Stimulated activated CD8-positive, alpha-beta memory T cell treated with anti-CD3 and anti-CD28 coated beads, Interleukin-4, amount 100 ng/mL, for 1 hour (primary cell): ENCODE results near the gene LRRC32.

ENCODE experiments used
- DNase-seq, 2 donors: peaks; one replicate each; pipeline ENCODE4 v3.0.0-alpha.2; 2020; ENCODE audit warnings: low read depth in 2 of 2, low spot score in 1 of 2

LRRC32 gene, protein sequence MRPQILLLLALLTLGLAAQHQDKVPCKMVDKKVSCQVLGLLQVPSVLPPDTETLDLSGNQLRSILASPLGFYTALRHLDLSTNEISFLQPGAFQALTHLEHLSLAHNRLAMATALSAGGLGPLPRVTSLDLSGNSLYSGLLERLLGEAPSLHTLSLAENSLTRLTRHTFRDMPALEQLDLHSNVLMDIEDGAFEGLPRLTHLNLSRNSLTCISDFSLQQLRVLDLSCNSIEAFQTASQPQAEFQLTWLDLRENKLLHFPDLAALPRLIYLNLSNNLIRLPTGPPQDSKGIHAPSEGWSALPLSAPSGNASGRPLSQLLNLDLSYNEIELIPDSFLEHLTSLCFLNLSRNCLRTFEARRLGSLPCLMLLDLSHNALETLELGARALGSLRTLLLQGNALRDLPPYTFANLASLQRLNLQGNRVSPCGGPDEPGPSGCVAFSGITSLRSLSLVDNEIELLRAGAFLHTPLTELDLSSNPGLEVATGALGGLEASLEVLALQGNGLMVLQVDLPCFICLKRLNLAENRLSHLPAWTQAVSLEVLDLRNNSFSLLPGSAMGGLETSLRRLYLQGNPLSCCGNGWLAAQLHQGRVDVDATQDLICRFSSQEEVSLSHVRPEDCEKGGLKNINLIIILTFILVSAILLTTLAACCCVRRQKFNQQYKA

GRCh38 chr11:76670485-76671236, at the start of gene LRRC32:
Gene LRRC32, minus strand, starts transcription at chr11:76670747. Its CDS starts 4,793 bp downstream, at chr11:76665954.
- no peak for DNase-seq

DNA sequence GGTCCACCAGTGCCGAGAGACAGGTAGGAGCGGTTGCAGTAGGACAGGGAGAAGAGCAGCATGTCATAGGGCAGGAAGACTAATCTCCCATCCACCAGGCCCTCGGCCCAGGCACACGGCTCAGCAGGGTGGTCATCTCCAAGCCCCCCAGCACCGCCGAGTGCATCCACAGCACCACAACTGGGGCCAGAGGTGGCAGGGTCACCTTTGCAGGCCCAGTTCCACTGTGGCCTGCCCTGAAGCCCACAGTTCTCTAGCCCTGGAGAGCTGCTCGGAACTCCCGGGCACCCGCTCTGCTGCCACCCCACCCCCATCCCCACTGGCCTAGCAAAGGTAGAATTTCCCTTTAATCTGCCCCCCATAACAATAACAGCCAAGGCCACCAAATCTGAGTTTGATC, 49.1 kb upstream of the LRRC32 start:
- DNase-seq: no peak

- DNase-seq: no peak
These were observed 48.7 kb upstream of the LRRC32 start for GRCh38 chr11:76719281-76719680.

DNA sequence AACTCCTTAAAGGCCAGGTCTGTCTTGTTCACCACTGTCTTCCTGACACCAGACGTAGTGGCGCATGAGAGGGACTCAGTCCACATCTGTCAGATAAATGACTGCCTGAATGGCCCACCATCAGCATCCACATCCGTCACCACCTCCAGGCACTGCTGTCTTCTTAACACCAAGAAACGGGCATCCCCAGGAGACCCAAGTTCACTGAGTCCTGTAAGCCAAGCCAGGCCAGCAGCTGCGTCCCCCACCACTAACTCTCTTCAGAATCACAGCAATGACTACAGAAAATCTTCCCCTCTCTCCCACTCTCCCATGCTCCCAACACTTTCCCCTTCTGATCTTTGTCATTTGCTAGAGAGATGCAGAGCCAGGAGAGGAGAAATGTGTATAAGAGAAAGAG, 47.3 kb upstream of the LRRC32 start:
- no peak for DNase-seq

GRCh38 chr11:76717369-76717768, 46.8 kb upstream of the LRRC32 start:
- DNase-seq: no peak

DNA sequence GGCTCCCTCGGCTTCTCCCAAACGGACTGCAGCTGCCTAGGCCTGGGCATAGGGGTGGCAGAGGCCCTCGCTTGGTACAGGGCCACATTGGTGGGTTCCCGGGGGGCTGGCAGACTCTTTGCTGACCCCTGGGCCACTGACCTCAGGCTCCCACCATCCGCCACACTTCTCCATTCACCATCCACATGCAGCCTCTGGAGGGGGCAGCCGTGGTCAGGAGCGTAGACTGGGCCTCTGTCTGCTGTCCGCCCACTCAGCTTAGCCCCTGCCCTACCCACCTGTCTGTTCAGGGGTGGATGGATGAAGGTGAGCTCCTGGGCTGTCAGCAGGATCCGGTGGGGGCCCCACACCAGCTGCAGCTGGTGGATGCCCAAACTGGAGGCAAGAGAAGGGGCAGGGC, 45.7 kb upstream of the LRRC32 start:
- DNase-seq: no peak

DNA sequence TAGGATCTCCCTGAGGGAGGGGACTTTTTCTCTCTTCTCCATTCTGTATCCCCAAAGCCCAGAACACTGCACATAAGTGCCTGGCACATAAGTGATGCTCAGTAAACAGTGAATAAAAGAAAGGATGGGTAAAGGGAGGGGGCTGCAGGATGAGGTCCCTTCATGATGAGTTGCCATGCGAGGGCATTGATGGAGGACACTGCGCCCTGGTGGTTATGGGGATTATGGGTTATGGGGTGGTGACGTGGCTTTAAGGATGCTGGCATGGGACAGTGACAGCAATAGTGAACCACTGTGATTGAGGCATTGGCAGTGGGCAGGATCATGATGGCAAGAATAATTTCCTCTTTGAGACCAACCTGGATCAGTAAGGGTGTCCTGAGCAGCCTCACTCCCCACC, 43.9 kb upstream of the LRRC32 start:
- DNase-seq: no peak

DNA sequence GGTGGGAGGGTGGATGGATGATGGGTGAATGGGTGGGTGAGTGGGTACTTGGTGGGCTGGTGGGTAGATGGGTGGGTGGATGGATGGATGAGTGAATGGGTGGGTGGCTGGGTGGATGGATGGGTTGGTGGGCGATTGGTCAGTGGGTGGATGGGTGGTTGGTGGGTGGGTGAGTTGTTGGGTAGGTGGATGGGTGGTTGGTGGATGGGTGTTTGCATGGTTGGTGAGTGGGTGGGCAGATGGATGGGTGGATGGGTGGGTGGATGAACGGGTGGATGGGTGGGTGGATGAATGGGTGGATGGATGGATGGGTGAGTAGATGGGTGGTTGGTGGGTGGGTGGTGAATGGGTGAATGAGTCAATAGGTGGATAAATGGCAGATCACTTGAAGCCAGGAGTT, 43.0 kb upstream of the LRRC32 start:
- no peak for DNase-seq

- no peak for DNase-seq
These were observed 41.6 kb upstream of the LRRC32 start for GRCh38 chr11:76712125-76712524.

DNA sequence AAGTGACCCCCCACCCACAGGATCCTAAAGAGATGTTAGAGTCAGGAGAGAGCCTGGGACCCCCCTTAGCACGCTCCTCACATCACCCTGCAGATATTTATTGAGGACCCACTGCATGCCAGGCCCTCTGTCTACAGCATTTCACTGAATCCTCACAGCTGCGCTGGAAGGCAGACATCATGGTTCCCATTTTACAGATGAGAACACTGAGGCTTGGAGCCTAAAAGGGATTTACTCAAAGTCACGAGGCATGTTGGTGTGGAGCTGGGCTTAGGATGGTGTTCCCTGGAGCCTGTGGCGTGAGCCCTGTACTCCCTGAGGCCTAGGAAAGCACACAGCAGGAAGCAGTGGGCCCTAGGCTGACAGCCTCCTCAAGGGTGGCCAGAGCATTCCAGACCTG, 39.2 kb upstream of the LRRC32 start:
- DNase-seq: no peak

- no peak for DNase-seq
These were observed 38.6 kb upstream of the LRRC32 start for GRCh38 chr11:76708972-76709660.

DNA sequence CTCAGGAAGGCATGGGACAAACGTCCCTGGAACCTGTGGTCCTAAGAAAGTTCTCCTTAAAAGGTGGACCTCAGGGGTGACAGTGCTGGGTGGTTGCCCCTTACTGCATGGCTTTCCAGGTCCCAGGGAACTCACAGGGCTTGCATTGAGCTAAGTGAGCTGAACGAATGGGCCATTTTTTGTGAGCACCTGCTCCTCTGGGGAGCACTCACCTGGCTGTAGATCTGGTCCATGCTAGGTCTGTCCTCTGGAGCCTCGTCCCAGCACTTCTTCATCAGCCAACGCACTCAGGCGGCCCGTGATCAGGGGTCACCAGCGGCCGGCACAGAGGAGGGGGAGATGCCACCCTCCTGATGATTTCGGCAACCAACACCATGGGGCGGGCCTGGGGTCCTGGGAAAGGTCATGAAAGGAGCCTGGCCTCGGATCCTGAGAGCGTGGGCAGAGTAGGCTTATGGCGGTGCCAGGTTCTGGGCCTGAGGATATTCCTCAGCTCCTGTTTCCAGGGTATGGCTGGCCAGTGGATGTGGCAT, 36.8 kb upstream of the LRRC32 start:
- no peak for DNase-seq

- DNase-seq: no peak
These were observed 36.1 kb upstream of the LRRC32 start for GRCh38 chr11:76706667-76707066.

DNA sequence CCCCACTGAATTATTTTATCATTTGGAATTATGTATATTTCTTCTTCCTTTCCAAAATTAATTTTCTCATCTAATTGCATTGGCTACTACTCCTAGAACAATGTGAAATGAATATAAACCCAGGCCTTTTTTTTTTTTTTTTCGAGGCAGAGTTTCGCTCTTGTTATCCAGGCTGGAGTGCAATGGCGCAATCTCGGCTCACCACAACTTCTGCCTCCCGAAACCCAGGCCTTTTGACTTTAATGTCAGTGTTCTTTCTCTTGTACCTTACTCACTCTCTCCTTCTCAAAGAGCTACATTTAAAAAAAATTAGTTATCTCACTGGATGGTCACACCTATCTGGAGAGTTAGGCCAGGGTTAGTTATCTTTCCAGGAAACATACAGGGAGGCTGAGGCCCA, 35.3 kb upstream of the LRRC32 start:
- DNase-seq: no peak

- DNase-seq: no peak
These were observed 33.8 kb upstream of the LRRC32 start for GRCh38 chr11:76704171-76704948.

DNA sequence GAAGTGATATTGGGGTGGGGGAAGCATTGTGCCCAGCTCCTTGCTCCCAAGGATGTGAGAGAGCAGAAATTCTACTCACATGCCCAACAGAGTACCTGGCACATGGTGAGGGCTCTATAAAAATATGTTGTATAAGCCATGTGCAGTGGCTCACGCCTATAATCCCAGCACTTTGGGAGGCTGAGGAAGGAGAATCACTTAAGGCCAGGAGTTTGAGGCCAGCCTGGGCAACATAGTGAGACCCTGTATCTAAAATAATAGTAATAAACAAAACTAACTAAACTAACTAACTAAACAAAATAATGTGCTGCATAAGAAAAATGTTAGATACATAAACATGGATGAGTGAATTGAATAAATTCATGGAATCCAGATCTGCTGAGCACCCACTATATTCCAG, 33.2 kb upstream of the LRRC32 start:
- DNase-seq: no peak

DNA sequence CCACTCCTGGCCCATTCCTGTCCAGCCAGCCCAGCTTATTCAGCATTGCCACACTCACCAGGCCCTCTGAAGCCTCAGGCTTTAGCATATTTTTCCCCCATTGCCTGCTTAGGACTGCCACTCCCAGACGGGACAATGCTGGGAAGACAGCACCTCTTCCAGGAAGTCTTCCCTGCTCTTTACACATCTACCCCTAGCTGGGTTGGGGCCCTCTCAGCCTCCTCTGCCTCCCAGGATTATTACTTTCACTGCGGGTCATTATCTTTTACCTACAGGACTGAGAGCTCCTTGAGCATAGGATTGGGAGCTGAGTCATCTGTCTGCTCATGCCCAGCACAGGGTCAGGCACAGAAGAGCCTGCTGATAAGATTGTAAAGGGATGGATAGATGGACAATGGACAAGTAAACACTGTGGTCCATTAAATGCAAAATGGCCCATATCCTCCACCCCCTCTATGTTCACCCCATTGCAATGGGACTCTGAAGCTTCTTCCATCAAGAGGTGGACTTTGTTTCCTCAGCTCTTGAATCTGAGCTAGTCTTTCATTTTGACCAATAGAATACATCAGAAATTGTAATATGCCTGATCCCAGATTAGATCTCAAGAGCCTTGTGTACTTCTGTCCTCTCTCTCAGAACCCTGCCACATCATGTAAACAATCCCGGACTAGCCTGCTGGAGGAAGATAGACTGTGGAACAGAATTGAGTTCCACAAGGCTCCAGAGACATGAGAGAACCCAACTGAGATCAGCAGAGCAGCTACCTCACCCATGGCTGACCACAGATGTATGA, 32.0 kb upstream of the LRRC32 start:
- DNase-seq: no peak

DNA sequence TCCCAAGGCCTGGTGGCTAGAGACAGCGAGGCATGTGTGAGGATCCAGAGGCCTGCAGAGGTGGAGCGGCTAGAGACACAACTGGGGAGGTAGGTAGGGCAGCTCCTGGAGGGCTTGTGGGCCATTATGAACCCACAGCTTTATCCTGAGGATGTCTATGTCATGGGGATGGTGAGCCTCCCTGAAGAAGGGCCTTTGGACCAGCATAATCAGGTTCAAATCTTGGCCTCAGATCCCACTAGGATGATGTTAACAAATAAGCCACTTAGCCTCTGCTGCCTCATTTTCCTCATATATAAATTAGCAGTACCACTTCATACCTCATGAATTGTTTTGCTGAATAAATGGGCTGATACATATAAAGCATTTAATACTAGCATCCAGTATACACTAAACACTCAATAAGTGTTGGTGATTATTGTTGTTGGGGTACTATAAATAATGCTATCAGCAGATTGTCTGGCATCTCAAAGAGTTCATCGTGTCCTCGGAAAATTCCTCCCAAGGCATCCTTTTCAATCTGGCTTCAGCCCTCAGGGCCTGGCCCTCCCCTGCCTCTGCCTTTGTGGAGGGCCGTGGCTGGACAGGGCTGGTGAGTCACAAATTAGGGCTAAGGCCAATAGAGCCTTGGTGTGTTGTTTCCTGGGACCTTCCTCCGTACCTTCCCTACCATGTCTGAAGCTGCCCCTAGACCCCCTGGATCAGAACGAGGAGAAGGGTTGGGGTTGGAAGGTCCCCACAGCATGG, 30.9 kb upstream of the LRRC32 start:
- DNase-seq: no peak
